Liver (tissue), 9 donors: Measurements from ENCODE around the gene DNAH1. TPM values are rescaled to one million over a fixed set of nuclear protein-coding genes. Genes with fewer than 3 reads are reported as not detected.

Source experiments
- DNase-seq: peaks from one replicate; pipeline ENCODE4 v3.0.0-alpha.2; 2017; ENCODE audit warnings: low spot score
- H3K27ac ChIP-seq, 2 donors: one replicate each; pipeline ENCODE4 v1.7.0; 2013; ENCODE audit warnings: inconsistent platforms in 2 of 2, low read length in 2 of 2, control low read depth in 1 of 2, low read depth in 1 of 2, mild to moderate bottlenecking in 1 of 2
- H3K27me3 ChIP-seq, 4 donors: one replicate each; pipeline versions ENCODE4 v1.6.1 to v1.7.0; 2013; ENCODE audit warnings: low read length in 3 of 4, inconsistent platforms in 1 of 4, mild to moderate bottlenecking in 1 of 4, moderate library complexity in 1 of 4; ENCODE audit not compliant: control insufficient read depth in 4 of 4, insufficient read depth in 4 of 4
- H3K36me3 ChIP-seq, 4 donors: one replicate each; pipeline versions ENCODE4 v1.6.1 to v1.7.0; 2013; ENCODE audit warnings: low read length in 3 of 4, mild to moderate bottlenecking in 3 of 4, low read depth in 1 of 4, moderate library complexity in 1 of 4; ENCODE audit not compliant: control insufficient read depth in 4 of 4, insufficient read depth in 3 of 4
- H3K4me1 ChIP-seq, 4 donors: one replicate each; pipeline versions ENCODE4 v1.6.1 to v1.7.0; 2013; ENCODE audit warnings: low read length in 3 of 4, mild to moderate bottlenecking in 3 of 4, moderate library complexity in 1 of 4; ENCODE audit not compliant: control insufficient read depth in 4 of 4, insufficient read depth in 4 of 4
- H3K4me3 ChIP-seq, 3 donors: one replicate each; pipeline versions ENCODE4 v1.6.1 to v1.7.0; 2013; ENCODE audit warnings: low read length in 3 of 3, control low read depth in 1 of 3, low read depth in 1 of 3, mild to moderate bottlenecking in 1 of 3
- H3K9ac ChIP-seq, 2 donors: one replicate each; pipeline ENCODE4 v1.7.0; 2013; ENCODE audit warnings: low read length in 2 of 2, mild to moderate bottlenecking in 2 of 2, moderate library complexity in 2 of 2, control low read depth in 1 of 2, low read depth in 1 of 2
- H3K9me3 ChIP-seq, 4 donors: one replicate each; pipeline versions ENCODE4 v1.6.1 to v1.7.0; 2013; ENCODE audit warnings: low read length in 3 of 4; ENCODE audit not compliant: control insufficient read depth in 4 of 4
- ATF3 ChIP-seq: IDR thresholded peaks from 2 replicates; pipeline ENCODE4 v1.6.1; 2016; ENCODE audit warnings: antibody characterized with exemption
- CTCF ChIP-seq: fragments of 150-350 bp; IDR thresholded peaks from 2 replicates; pipeline ENCODE4 v1.5.1; 2017; ENCODE audit warnings: improper control_type of control experiment, low read depth, low read length; ENCODE audit not compliant: missing input control
- EGR1 ChIP-seq, 2 donors: IDR thresholded peaks; 2 replicates each; pipeline ENCODE4 v1.6.1; 2016 to 2018; ENCODE audit warnings: antibody characterized with exemption in 2 of 2, low read depth in 2 of 2
- FOXA1 ChIP-seq: IDR thresholded peaks from 2 replicates; pipeline ENCODE4 v1.6.1; 2016; ENCODE audit warnings: antibody characterized with exemption
- FOXA2 ChIP-seq: IDR thresholded peaks from 2 replicates; pipeline ENCODE4 v1.6.1; 2016; ENCODE audit warnings: antibody characterized with exemption
- GABPA ChIP-seq, 2 donors: IDR thresholded peaks in 1 of 2; conservative IDR thresholded peaks in 1 of 2; 2 replicates each; pipeline ENCODE4 v1.6.1; 2016; ENCODE audit warnings: antibody characterized with exemption in 2 of 2, mild to moderate bottlenecking in 1 of 2, moderate library complexity in 1 of 2
- HNF4A ChIP-seq, 2 donors: conservative IDR thresholded peaks; 2 replicates each; pipeline ENCODE4 v1.6.1; 2016; ENCODE audit warnings: antibody characterized with exemption in 2 of 2, mild to moderate bottlenecking in 2 of 2
- HNF4G ChIP-seq: IDR thresholded peaks from 2 replicates; pipeline ENCODE4 v1.6.1; 2016; ENCODE audit warnings: antibody characterized with exemption
- JUND ChIP-seq, 2 donors: IDR thresholded peaks; 2 replicates each; pipeline ENCODE4 v1.6.1; 2016; ENCODE audit warnings: antibody characterized with exemption in 2 of 2
- MAX ChIP-seq: IDR thresholded peaks from 2 replicates; pipeline ENCODE4 v1.6.1; 2016; ENCODE audit warnings: antibody characterized with exemption
- NR2F2 ChIP-seq: IDR thresholded peaks from 2 replicates; pipeline ENCODE4 v1.6.1; 2016; ENCODE audit warnings: antibody characterized with exemption
- RAD21 ChIP-seq, 2 donors: IDR thresholded peaks; 2 replicates each; pipeline ENCODE4 v1.6.1; 2016; ENCODE audit warnings: antibody characterized with exemption in 2 of 2, mild to moderate bottlenecking in 2 of 2
- REST ChIP-seq: IDR thresholded peaks from 2 replicates; pipeline ENCODE4 v1.6.1; 2016; ENCODE audit warnings: antibody characterized with exemption, mild to moderate bottlenecking
- RXRA ChIP-seq, 2 donors: IDR thresholded peaks; 2 replicates each; pipeline ENCODE4 v1.6.1; 2017 to 2018; ENCODE audit warnings: antibody characterized with exemption in 2 of 2, mild to moderate bottlenecking in 1 of 2
- SP1 ChIP-seq: IDR thresholded peaks from 2 replicates; pipeline ENCODE4 v1.6.1; 2018; ENCODE audit warnings: antibody characterized with exemption, mild to moderate bottlenecking
- TAF1 ChIP-seq: conservative IDR thresholded peaks from 2 replicates; pipeline ENCODE4 v1.6.1; 2016; ENCODE audit warnings: antibody characterized with exemption, mild to moderate bottlenecking
- YY1 ChIP-seq: IDR thresholded peaks from 2 replicates; pipeline ENCODE4 v1.6.1; 2016; ENCODE audit warnings: antibody characterized with exemption, mild to moderate bottlenecking
- ZBTB33 ChIP-seq: IDR thresholded peaks from 2 replicates; pipeline ENCODE4 v1.6.1; 2016; ENCODE audit warnings: antibody characterized with exemption
- WGBS: extraction: QIAGEN DNeasy Blood & Tissue Kit; methylation state at CpG from one replicate; pipeline ENCODE4 v1.1.7; 2013; 5-methylcytosine and 5-hydroxymethylcytosine counted together
- polyA plus RNA-seq, 2 donors: library from polyadenylated mRNA; stranded (reverse) in 1 of 2; unstranded in 1 of 2; fragments of 200-250 nt in 1 of 2; fragments of >200 nt in 1 of 2; fragmentation: Nextera tagmentation in 1 of 2; extraction: Ambion mirVana in 1 of 2; gene quantifications; one replicate each; pipeline versions ENCODE4 v1.2.1 to v1.2.3, GENCODE V29; 2013 to 2015
- total RNA-seq, 2 donors: library from RNA; depleted of rRNA; stranded (reverse); fragments of >200 nt; gene quantifications; one replicate each; pipeline ENCODE4 v1.2.3, GENCODE V29; 2014
- donor health status: healthy.
- donor health status: healthy.
- donor health status: healthy.
- donor health status: healthy.
- donor health status: healthy.

Gene DNAH1
- total and polyA plus RNA-seq, 4 donors, result 1.5 to 6.0 (median 2.5) TPM

- TF ChIP-seq ZBTB33 (no peak), FOXA2 (no peak), FOXA1 (no peak)
Measured at GRCh38 chr3:52289338-52289746, 26.8 kb upstream of the DNAH1 start (continued).

GRCh38 chr3:52289747-52290595 lies 26.1 kb upstream of the DNAH1 start:
- Histone ChIP-seq H3K27ac (peak overlapping the region; percentile 98 to 100), H3K4me3 (peak overlapping the region; percentile 71 to 95 (median 90))
- 33% methylated on average over 15 of the region's 15 CpGs for WGBS

More at GRCh38 chr3:52289747-52290595, 26.1 kb upstream of the DNAH1 start:
- H3K36me3 ChIP-seq, result peaks cover 3 to 6% (median 5%) of the 10 kb centered on the region in 4 donors
- no peaks in the 10 kb centered on the region for H3K27me3 ChIP-seq
- no peaks in the 10 kb centered on the region for H3K9me3 ChIP-seq
- H3K9ac ChIP-seq, result peak overlapping the region; percentile 70 to 90
- TF ChIP-seq ZBTB33 (no peak), ATF3 (peak; percentile 71), RAD21 (IDR thresholded peaks at IDR 0.05) (peak; percentile 24 to 34), HNF4A (conservative IDR thresholded peaks at IDR 0.05) (peak; percentile 96 to 97), SP1 (peak; percentile 97), REST (no peak), NR2F2 (peak; percentile 71), TAF1 (peak; percentile 59), HNF4G (peak; percentile 94), FOXA1 (no peak), YY1 (peak; percentile 83), GABPA (IDR thresholded peaks at IDR 0.05 in 1 of 2, conservative IDR thresholded peaks at IDR 0.05 in 1 of 2) (peak in 1 of 2 donors; percentile 83), MAX (no peak), FOXA2 (peak; percentile 81), JUND (IDR thresholded peaks at IDR 0.05) (peak; percentile 74 to 88), CTCF (peak; percentile 7), RXRA (IDR thresholded peaks at IDR 0.05) (peak; percentile 99 to 100), EGR1 (IDR thresholded peaks at IDR 0.05; ENCODE audit: low read depth in 2 of 2) (peak; percentile 45 to 65)
- H3K4me1 ChIP-seq, result peaks cover 14 to 79% (median 59%) of the 10 kb centered on the region in 4 donors
- peak; percentile 72 for DNase-seq
